A549 (cell line): ENCODE results near the gene NTN1.

Source experiments
- CEBPB ChIP-seq, 2 experiments: fragments of >200 bp in 1 of 2; sonication (Bioruptor Twin) in 1 of 2; formaldehyde crosslinking in 1 of 2; IDR thresholded peaks; 2 replicates each; pipeline ENCODE4 v1.6.1; 2012 to 2016
- CTCF ChIP-seq: fragments of >200 bp; sonication (Bioruptor Twin); formaldehyde crosslinking; IDR thresholded peaks from 3 replicates; pipeline ENCODE4 v1.5.1; 2016
- ELK1 ChIP-seq: fragments of 150-350 bp; IDR thresholded peaks from 2 replicates; pipeline ENCODE4 v1.6.1; 2014; ENCODE audit warnings: low read depth, mild to moderate bottlenecking, low read length
- GATA3 ChIP-seq: IDR thresholded peaks from 2 replicates; pipeline ENCODE4 v1.6.1; 2012; ENCODE audit warnings: borderline replicate concordance
- POLR2A ChIP-seq: IDR thresholded peaks from 2 replicates; pipeline ENCODE4 v1.6.1; 2012; ENCODE audit warnings: mild to moderate bottlenecking, low read length

GRCh38 chr17:9026741-9027140 is 5.4 kb downstream of the NTN1 start:
- TF ChIP-seq GATA3 (no peak), ELK1 (no peak), POLR2A (no peak), CTCF (no peak), CEBPB (IDR thresholded peaks at IDR 0.05) (no peak)
